ENCODE measurements around the gene EVI5L. TPM values are rescaled to one million over a fixed set of nuclear protein-coding genes. Genes with fewer than 3 reads are reported as not detected.
A peak's percentile ranks its signal among the peaks of the same experiment; 100 is the strongest.

Gene EVI5L
- total RNA-seq, 8 experiments from 2014 or later: 7.7 to 25.7 (median 16.7) TPM

- Histone ChIP-seq H3K4me3 (no peak overlapping the region), H3K4me1 (replicated peaks in 1 of 2) (no peaks in the 10 kb centered on the region), H3K27ac (no peak overlapping the region)
- ATAC-seq (replicated peaks in 6 of 8): no peak
- in situ Hi-C loops (cut with MboI; ENCODE audit: low pct_unique_long_range_greater_than_20kb in 2 of 9, low sequenced_read_pairs in 9 of 9, unreplicated experiment in 9 of 9): loop anchor here in 2 of 9 experiments (25.0 kb wide), 2 partner anchors 232 to 257 kb away; partner anchors contain the start of gene CAMSAP3 (in 1 of the 2)
- 20% methylated on average over 1 to 2 of the region's 2 CpGs; no CpG with 5 or more reads in 8 of the 10 experiments for WGBS, 10 experiments
These were observed 10.7 kb upstream of the EVI5L start for GRCh38 chr19:7819337-7819736.

- 0 to 67% (median 14%) methylated on average over 1 to 3 of the region's 3 CpGs; no CpG with 5 or more reads in 4 of the 10 experiments for WGBS, 10 experiments
- in situ Hi-C loops (cut with MboI; ENCODE audit: low pct_unique_long_range_greater_than_20kb in 2 of 9, low sequenced_read_pairs in 9 of 9, unreplicated experiment in 9 of 9): loop anchor here in 2 of 9 experiments (25.0 kb wide), 2 partner anchors 233 to 258 kb away; partner anchors contain the start of gene CAMSAP3 (in 1 of the 2)
- no peak for ATAC-seq (replicated peaks in 6 of 8)
These were observed 9.4 kb upstream of the EVI5L start for GRCh38 chr19:7820588-7820987.

GRCh38 chr19:7822910-7823515, 7.0 kb upstream of the EVI5L start:
- WGBS, 10 experiments: 40 to 100% (median 73%) methylated on average over 1 to 4 of the region's 4 CpGs; no CpG with 5 or more reads in 3 of the 10 experiments
- H3K4me3 ChIP-seq: no peak overlapping the region
- in situ Hi-C loops (cut with MboI; ENCODE audit: low pct_unique_long_range_greater_than_20kb in 2 of 9, low sequenced_read_pairs in 9 of 9, unreplicated experiment in 9 of 9): loop anchor here in 2 of 9 experiments (25.0 kb wide), 2 partner anchors 236 to 261 kb away; partner anchors contain the start of gene CAMSAP3 (in 1 of the 2)
- no peak overlapping the region for H3K27ac ChIP-seq
- H3K4me1 ChIP-seq (replicated peaks in 1 of 2): no peaks in the 10 kb centered on the region
- ATAC-seq (replicated peaks in 6 of 8): no peak

More at GRCh38 chr19:7820588-7820987, 9.4 kb upstream of the EVI5L start:
- Histone ChIP-seq H3K4me1 (replicated peaks in 1 of 2) (no peaks in the 10 kb centered on the region), H3K27ac (no peak overlapping the region), H3K4me3 (no peak overlapping the region)

GRCh38 chr19:7823686-7824301, 6.2 kb upstream of the EVI5L start:
- no peak for ATAC-seq (replicated peaks in 6 of 8)
- H3K4me3 ChIP-seq: no peak overlapping the region
- in situ Hi-C loops (cut with MboI; ENCODE audit: low pct_unique_long_range_greater_than_20kb in 2 of 9, low sequenced_read_pairs in 9 of 9, unreplicated experiment in 9 of 9): loop anchor here in 2 of 9 experiments (25.0 kb wide), 2 partner anchors 236 to 261 kb away; partner anchors contain the start of gene CAMSAP3 (in 1 of the 2)
- no peak overlapping the region for H3K27ac ChIP-seq
- 0 to 67% (median 33%) methylated on average over 2 to 8 of the region's 9 CpGs; no CpG with 5 or more reads in 2 of the 10 experiments for WGBS, 10 experiments
- H3K4me1 ChIP-seq (replicated peaks in 1 of 2): no peaks in the 10 kb centered on the region

- ATAC-seq (replicated peaks in 6 of 8): no peak
- 0 to 80% (median 10%) methylated on average over 1 to 10 of the region's 18 CpGs; no CpG with 5 or more reads in 4 of the 10 experiments for WGBS, 10 experiments
- Histone ChIP-seq H3K27ac (no peak overlapping the region), H3K4me3 (peak overlapping the region; percentile 24 to 35 (median 34)), H3K4me1 (replicated peaks in 1 of 2) (peaks cover 6 to 8% of the 10 kb centered on the region in 2 donors)
- in situ Hi-C loops (cut with MboI; ENCODE audit: low pct_unique_long_range_greater_than_20kb in 2 of 9, low sequenced_read_pairs in 9 of 9, unreplicated experiment in 9 of 9): no loop called here
These were observed 875 bp upstream of the EVI5L start for GRCh38 chr19:7829166-7829520.

GRCh38 chr19:7830272-7830771, 304 bp downstream of the EVI5L start:
- ATAC-seq (replicated peaks in 6 of 8): peak in 2 of 8 experiments; percentile 5 to 7
- peaks cover 6 to 8% of the 10 kb centered on the region in 2 donors for H3K4me1 ChIP-seq (replicated peaks in 1 of 2)
- no peak overlapping the region for H3K27ac ChIP-seq
- in situ Hi-C loops (cut with MboI; ENCODE audit: low pct_unique_long_range_greater_than_20kb in 2 of 9, low sequenced_read_pairs in 9 of 9, unreplicated experiment in 9 of 9): no loop called here
- H3K4me3 ChIP-seq: peak overlapping the region; percentile 53 to 98 (median 62)
- WGBS, 10 experiments: 0% methylated on average over 4 of the region's 53 CpGs; no CpG with 5 or more reads in 9 of the 10 experiments

GRCh38 chr19:7830823-7831222, 805 bp downstream of the EVI5L start:
- no peak overlapping the region for H3K27ac ChIP-seq
- no CpG with 5 or more reads among the region's 7 CpGs for WGBS, 10 experiments
- in situ Hi-C loops (cut with MboI; ENCODE audit: low pct_unique_long_range_greater_than_20kb in 2 of 9, low sequenced_read_pairs in 9 of 9, unreplicated experiment in 9 of 9): no loop called here
- no peak for ATAC-seq (replicated peaks in 6 of 8)
- H3K4me3 ChIP-seq: peak overlapping the region; percentile 53 to 98 (median 62)
- H3K4me1 ChIP-seq (replicated peaks in 1 of 2): peaks cover 6 to 8% of the 10 kb centered on the region in 2 donors

- H3K27ac ChIP-seq: no peak overlapping the region
- peak overlapping the region in 2 of 5 donors; percentile 8 to 58 for H3K4me3 ChIP-seq
- peaks cover 6 to 8% of the 10 kb centered on the region in 2 donors for H3K4me1 ChIP-seq (replicated peaks in 1 of 2)
- in situ Hi-C loops (cut with MboI; ENCODE audit: low pct_unique_long_range_greater_than_20kb in 2 of 9, low sequenced_read_pairs in 9 of 9, unreplicated experiment in 9 of 9): no loop called here
- no peak for ATAC-seq (replicated peaks in 6 of 8)
- WGBS, 10 experiments: 0 to 70% (median 43%) methylated on average over 1 to 4 of the region's 10 CpGs; no CpG with 5 or more reads in 6 of the 10 experiments
These were observed 1.4 kb downstream of the EVI5L start for GRCh38 chr19:7831452-7831851.

GRCh38 chr19:7832009-7832408, 2.0 kb downstream of the EVI5L start:
- no peak overlapping the region for H3K27ac ChIP-seq
- peaks cover 6 to 8% of the 10 kb centered on the region in 2 donors for H3K4me1 ChIP-seq (replicated peaks in 1 of 2)
- H3K4me3 ChIP-seq: no peak overlapping the region
- ATAC-seq (replicated peaks in 6 of 8): no peak
- WGBS, 10 experiments: 0 to 82% (median 55%) methylated on average over 2 to 8 of the region's 17 CpGs; no CpG with 5 or more reads in 6 of the 10 experiments
- in situ Hi-C loops (cut with MboI; ENCODE audit: low pct_unique_long_range_greater_than_20kb in 2 of 9, low sequenced_read_pairs in 9 of 9, unreplicated experiment in 9 of 9): no loop called here

GRCh38 chr19:7832781-7833180, 2.8 kb downstream of the EVI5L start:
- H3K27ac ChIP-seq: no peak overlapping the region
- H3K4me1 ChIP-seq (replicated peaks in 1 of 2): peaks cover 6 to 8% of the 10 kb centered on the region in 2 donors
- in situ Hi-C loops (cut with MboI; ENCODE audit: low pct_unique_long_range_greater_than_20kb in 2 of 9, low sequenced_read_pairs in 9 of 9, unreplicated experiment in 9 of 9): no loop called here
- ATAC-seq (replicated peaks in 6 of 8): no peak
- 10 to 100% (median 73%) methylated on average over 1 to 8 of the region's 12 CpGs; no CpG with 5 or more reads in 3 of the 10 experiments for WGBS, 10 experiments
- no peak overlapping the region for H3K4me3 ChIP-seq

- in situ Hi-C loops (cut with MboI; ENCODE audit: low pct_unique_long_range_greater_than_20kb in 2 of 9, low sequenced_read_pairs in 9 of 9, unreplicated experiment in 9 of 9): no loop called here
- no peak overlapping the region for H3K4me3 ChIP-seq
- H3K27ac ChIP-seq: no peak overlapping the region
- H3K4me1 ChIP-seq (replicated peaks in 1 of 2): peaks cover 6 to 8% of the 10 kb centered on the region in 2 donors
- ATAC-seq (replicated peaks in 6 of 8): peak in 3 of 8 experiments; percentile 12 to 27 (median 16)
- WGBS, 10 experiments: 20 to 100% (median 82%) methylated on average over 1 to 11 of the region's 23 CpGs; no CpG with 5 or more reads in 2 of the 10 experiments
These were observed 3.4 kb downstream of the EVI5L start for GRCh38 chr19:7833225-7834099.

- Histone ChIP-seq H3K4me3 (no peak overlapping the region), H3K27ac (no peak overlapping the region), H3K4me1 (replicated peaks in 1 of 2) (no peaks in the 10 kb centered on the region)
- WGBS, 10 experiments: 40 to 100% (median 76%) methylated on average over 1 to 5 of the region's 6 CpGs; no CpG with 5 or more reads in 4 of the 10 experiments
- in situ Hi-C loops (cut with MboI; ENCODE audit: low pct_unique_long_range_greater_than_20kb in 2 of 9, low sequenced_read_pairs in 9 of 9, unreplicated experiment in 9 of 9): no loop called here
- no peak for ATAC-seq (replicated peaks in 6 of 8)
These were observed 9.5 kb downstream of the EVI5L start for GRCh38 chr19:7839476-7839875.
